Kidney (tissue), 22 donors: ENCODE results near the gene AAK1. TPM values are rescaled to one million over a fixed set of nuclear protein-coding genes. Genes with fewer than 3 reads are reported as not detected.

Experiments used
- DNase-seq, 5 donors: peaks; one replicate each; pipeline ENCODE4 v3.0.0-alpha.2; 2013 to 2020
- FAIRE-seq: peaks from 2 replicates; lab custom pipeline; 2012; peaks lifted over from hg19 to GRCh38; lab: Jason Lieb, UNC
- H3K27ac ChIP-seq, 2 donors: one replicate each; pipeline ENCODE4 v1.7.0; 2013; ENCODE audit warnings: low read depth in 2 of 2, low read length in 2 of 2, inconsistent platforms in 1 of 2
- H3K27me3 ChIP-seq: one replicate; pipeline ENCODE4 v1.7.1; 2013; ENCODE audit warnings: low read length, inconsistent platforms; ENCODE audit not compliant: control insufficient read depth, insufficient read depth
- H3K36me3 ChIP-seq, 3 donors: one replicate each; pipeline versions ENCODE4 v1.7.0 to v1.7.1; 2013; ENCODE audit warnings: low read length in 3 of 3, control low read depth in 1 of 3, inconsistent platforms in 1 of 3; ENCODE audit not compliant: insufficient read depth in 3 of 3, control insufficient read depth in 2 of 3
- H3K4me1 ChIP-seq, 3 donors: one replicate each; pipeline versions ENCODE4 v1.7.0 to v1.7.1; 2013; ENCODE audit warnings: low read length in 3 of 3, inconsistent platforms in 1 of 3, low read depth in 1 of 3; ENCODE audit not compliant: control insufficient read depth in 2 of 3, insufficient read depth in 2 of 3
- H3K4me3 ChIP-seq, 3 donors: one replicate each; pipeline versions ENCODE4 v1.7.0 to v1.8.1; 2013; ENCODE audit warnings: low read length in 3 of 3, control low read depth in 1 of 3, inconsistent platforms in 1 of 3
- H3K9ac ChIP-seq, 3 donors: one replicate each; pipeline versions ENCODE4 v1.7.0 to v1.7.1; 2013; ENCODE audit warnings: low read length in 3 of 3, control low read depth in 1 of 3, inconsistent platforms in 1 of 3
- H3K9me3 ChIP-seq, 3 donors: one replicate each; pipeline versions ENCODE4 v1.7.0 to v1.7.1; 2013; ENCODE audit warnings: low read length in 3 of 3, control low read depth in 1 of 3, inconsistent platforms in 1 of 3; ENCODE audit not compliant: control insufficient read depth in 2 of 3, insufficient read depth in 1 of 3
- CTCF ChIP-seq: IDR thresholded peaks from 3 replicates; pipeline ENCODE4 v1.5.1; 2012; ENCODE audit warnings: mild to moderate bottlenecking, moderate library complexity, borderline replicate concordance; ENCODE audit not compliant: insufficient read depth; ENCODE audit errors: extremely low read depth
- intact Hi-C: fragments of 100-400 bp; cut with DNase I; formaldehyde crosslinking; loops from one replicate; pipeline ENCODE4 v1.11.1; 2022
- long read RNA-seq, 10 donors: library from polyadenylated mRNA in 1 of 10; unstranded in 1 of 10; transcript quantifications; one replicate each; pipeline ENCODE4 v2.0.0 and lab custom pipeline, GENCODE V29; 2021 to 2026
- polyA plus RNA-seq: library from polyadenylated mRNA; stranded (reverse); fragments of 350-450 nt; fragmentation: Illumina TruSeq; extraction: RNeasy Lipid Tissue Mini Kit (QIAGEN cat#74804); gene quantifications from one replicate; pipeline ENCODE4 v1.2.3, GENCODE V29; 2014; ENCODE audit warnings: low read depth, low replicate concordance; ENCODE audit not compliant: insufficient read depth
- total RNA-seq: library from RNA; stranded (reverse); fragmentation: NEBNext Ultra II Directional; extraction: Animal tissue kit (Norgen Biotek cat#: 25700); gene quantifications from one replicate; pipeline ENCODE4 v1.2.1, GENCODE V29; 2021
- donor health status: control.
- donor health status: control.
- donor health status: control.
- donor health status: control.
- donor health status: control.
- donor health status: DM: yes; HTN: yes; CAD: no.
- donor health status: Normal renal cell carcinoma (clear cell type).

The AAK1 gene
- total RNA-seq (93.7 TPM), polyA plus RNA-seq (25.8 TPM)
- long read RNA-seq, donor 1, partial matches to known transcripts: 0 of 1 reads
- long read RNA-seq, donor 1, other reads (novel, unspliced or antisense): 0 of 1 reads
- long read RNA-seq, donor 2: 0 reads
- long read RNA-seq, donor 3, partial matches to known transcripts: 245 of 350 reads
- long read RNA-seq, donor 3, other reads (novel, unspliced or antisense): 102 of 350 reads
- long read RNA-seq, donor 4, partial matches to known transcripts: 127 of 201 reads
- long read RNA-seq, donor 4, other reads (novel, unspliced or antisense): 74 of 201 reads
- long read RNA-seq, donor 5: 0 reads
- long read RNA-seq, donor 6, partial matches to known transcripts: 0 of 1 reads
- long read RNA-seq, donor 6, other reads (novel, unspliced or antisense): 0 of 1 reads
- long read RNA-seq, donor 7, transcript AAK1-208 (2 exons, 453 nt): major isoform, 9 of 30 reads
- long read RNA-seq, donor 7, partial matches to known transcripts: 2 of 30 reads
- long read RNA-seq, donor 7, other reads (novel, unspliced or antisense): 18 of 30 reads
- long read RNA-seq, donor 8: 0 reads
- long read RNA-seq, donor 9, partial matches to known transcripts: 0 of 1 reads
- long read RNA-seq, donor 9, other reads (novel, unspliced or antisense): 0 of 1 reads
- long read RNA-seq, donor 10, partial matches to known transcripts: 646 of 646 reads
- long read RNA-seq, donor 10, other reads (novel, unspliced or antisense): 0 of 646 reads

GRCh38 chr2:69643602-69644505, at the start of gene AAK1:
Gene AAK1, minus strand, starts transcription at chr2:69643739. Its CDS starts 699 bp downstream, at chr2:69643040.
- Histone ChIP-seq H3K27ac (peak within 1 kb of the TSS; percentile 96 to 97), H3K9ac (peak within 1 kb of the TSS; percentile 86 to 97 (median 92)), H3K4me3 (peak within 1 kb of the TSS; percentile 83 to 98 (median 93)), H3K36me3 (no peaks in the 10 kb centered on the region), H3K4me1 (peaks cover 0 to 16% (median 4%) of the 10 kb centered on the region in 3 donors), H3K9me3 (no peaks in the 10 kb centered on the region), H3K27me3 (no peaks in the 10 kb centered on the region)
- FAIRE-seq (no peak), DNase-seq (peak; percentile 92 to 97 (median 96))
- no peak for TF ChIP-seq CTCF
- intact Hi-C loops: no loop called here

GRCh38 chr2:69692424-69692823, 48.9 kb upstream of the AAK1 start:
- Histone ChIP-seq H3K9me3 (no peaks in the 10 kb centered on the region), H3K36me3 (no peaks in the 10 kb centered on the region), H3K4me3 (no peak overlapping the region), H3K27me3 (no peaks in the 10 kb centered on the region), H3K9ac (no peak overlapping the region), H3K4me1 (peaks cover 0 to 3% (median under 1%) of the 10 kb centered on the region in 3 donors), H3K27ac (no peak overlapping the region)
- no peak for TF ChIP-seq CTCF
- intact Hi-C loops: no loop called here
- DNase-seq (no peak), FAIRE-seq (no peak)

GRCh38 chr2:69689969-69690368, 46.4 kb upstream of the AAK1 start:
- no peak overlapping the region for H3K4me3 ChIP-seq
- FAIRE-seq: no peak
- H3K9me3 ChIP-seq: no peaks in the 10 kb centered on the region
- H3K27me3 ChIP-seq: no peaks in the 10 kb centered on the region
- no peak for TF ChIP-seq CTCF
- no peak overlapping the region for H3K27ac ChIP-seq
- H3K4me1 ChIP-seq: peaks cover 0 to 1% (median 0%) of the 10 kb centered on the region in 3 donors
- no peak overlapping the region for H3K9ac ChIP-seq
- intact Hi-C loops: no loop called here
- no peak for DNase-seq
- H3K36me3 ChIP-seq: no peaks in the 10 kb centered on the region
